Activated naive CD8-positive, alpha-beta T cell treated with anti-CD3 and anti-CD28 coated beads, Interleukin-2, amount 10 ng/mL, durations not matched to agents 7 days and 5 days (primary cell): ENCODE data around the gene MRPS18B. TPM values are rescaled to one million over a fixed set of nuclear protein-coding genes. Genes with fewer than 3 reads are reported as not detected.
A peak's percentile ranks its signal among the peaks of the same experiment; 100 is the strongest.

ENCODE experiments used
- ATAC-seq: fragments of 150-1000 bp; cut with Tn5 transposase; one replicate; pipeline ENCODE4 v1.10.0; 2021; ENCODE audit warnings: low read depth, moderate library complexity
- POLR2A ChIA-PET: fragments of 350-600 bp; sonication (Branson Sonifier 250); formaldehyde crosslinking; loops from one replicate; lab custom pipeline; 2021; ENCODE audit warnings: antibody characterized with exemption; lab: Charles Lee
- DNase-seq: peaks from one replicate; pipeline ENCODE4 v3.0.0; 2021
- H3K27ac Mint-ChIP-seq: one replicate; pipeline ENCODE4 v1.8.0; 2022; ENCODE audit warnings: mild to moderate bottlenecking, mixed read lengths
- H3K27me3 Mint-ChIP-seq: one replicate; pipeline ENCODE4 v1.8.0; 2022; ENCODE audit warnings: mild to moderate bottlenecking, moderate library complexity, mixed read lengths
- H3K36me3 Mint-ChIP-seq: one replicate; pipeline ENCODE4 v1.8.0; 2021; ENCODE audit warnings: mild to moderate bottlenecking, mixed read lengths
- H3K4me1 Mint-ChIP-seq: one replicate; pipeline ENCODE4 v1.8.0; 2021; ENCODE audit warnings: mixed read lengths
- H3K4me3 Mint-ChIP-seq: one replicate; pipeline ENCODE4 v1.8.0; 2022; ENCODE audit warnings: mild to moderate bottlenecking, moderate library complexity, mixed read lengths
- H3K9me3 Mint-ChIP-seq: one replicate; pipeline ENCODE4 v1.8.0; 2021; ENCODE audit warnings: mixed read lengths
- total RNA-seq, 2 experiments: library from RNA; stranded (reverse); gene quantifications; one replicate each; pipeline ENCODE4 v1.2.3, GENCODE V29; 2021

MRPS18B gene
- total RNA-seq, 2 experiments from 2014 or later: 43.8 to 44.5 TPM

GRCh38 chr6:30612213-30612612 lies 5.4 kb upstream of the MRPS18B start:
- ATAC-seq: no peak
- peak overlapping the region; percentile 15 for H3K4me3 Mint-ChIP-seq
- no peaks in the 10 kb centered on the region for H3K9me3 Mint-ChIP-seq
- DNase-seq: no peak
- POLR2A ChIA-PET: interaction anchor here (0.6 to 4.8 kb wide), 7 partner anchors 11 to 1061 kb away, joined by 3 to 69 read pairs (median 5); partner anchors contain the start of genes ABCF1 and TUBB
- H3K36me3 Mint-ChIP-seq: peaks cover 66% of the 10 kb centered on the region
- H3K4me1 Mint-ChIP-seq: peaks cover 53% of the 10 kb centered on the region
- H3K27me3 Mint-ChIP-seq: no peaks in the 10 kb centered on the region
- no peak overlapping the region for H3K27ac Mint-ChIP-seq

- peaks cover 49% of the 10 kb centered on the region for H3K4me1 Mint-ChIP-seq
- no peak for ATAC-seq
- H3K4me3 Mint-ChIP-seq: no peak overlapping the region
- DNase-seq: no peak
- peak overlapping the region; percentile 43 for H3K27ac Mint-ChIP-seq
- POLR2A ChIA-PET: interaction anchor here (0.6 to 4.8 kb wide), 15 partner anchors 11 to 1061 kb away, joined by 3 to 69 read pairs (median 3); partner anchors contain the start of genes ABCF1, DHX16, PRR3 and TRIM26
- H3K36me3 Mint-ChIP-seq: peaks cover 62% of the 10 kb centered on the region
- H3K27me3 Mint-ChIP-seq: no peaks in the 10 kb centered on the region
- H3K9me3 Mint-ChIP-seq: no peaks in the 10 kb centered on the region
Measured at GRCh38 chr6:30612687-30613248, 4.9 kb upstream of the MRPS18B start.

GRCh38 chr6:30613251-30614043 lies 4.2 kb upstream of the MRPS18B start:
- POLR2A ChIA-PET: interaction anchor here (0.6 to 4.8 kb wide), 17 partner anchors 14 to 400 kb away, joined by 3 to 69 read pairs (median 3); partner anchors contain the start of genes ABCF1, DHX16, PRR3 and TRIM26
- ATAC-seq (no peak), DNase-seq (no peak)
- Mint-ChIP-seq H3K4me1 (peaks cover 49% of the 10 kb centered on the region), H3K9me3 (no peaks in the 10 kb centered on the region), H3K4me3 (peak overlapping the region; percentile 95), H3K27ac (peak overlapping the region; percentile 71), H3K36me3 (peaks cover 60% of the 10 kb centered on the region), H3K27me3 (no peaks in the 10 kb centered on the region)

GRCh38 chr6:30614044-30614842 lies 3.4 kb upstream of the MRPS18B start:
- no peaks in the 10 kb centered on the region for H3K27me3 Mint-ChIP-seq
- ATAC-seq (no peak), DNase-seq (no peak)
- peaks cover 55% of the 10 kb centered on the region for H3K36me3 Mint-ChIP-seq
- peak overlapping the region; percentile 98 for H3K27ac Mint-ChIP-seq
- POLR2A ChIA-PET: interaction anchor here (0.6 to 4.8 kb wide), 44 partner anchors 9 to 968 kb away, joined by 3 to 75 read pairs (median 4); partner anchors contain the start of genes ABCF1, ATAT1, DHX16 and FLOT1
- peak overlapping the region; percentile 95 for H3K4me3 Mint-ChIP-seq
- H3K9me3 Mint-ChIP-seq: no peaks in the 10 kb centered on the region
- peaks cover 50% of the 10 kb centered on the region for H3K4me1 Mint-ChIP-seq

- H3K4me3 Mint-ChIP-seq: peak overlapping the region; percentile 95
- peak; percentile 50 for ATAC-seq
- DNase-seq: peak; percentile 55
- H3K4me1 Mint-ChIP-seq: peaks cover 48% of the 10 kb centered on the region
- H3K9me3 Mint-ChIP-seq: no peaks in the 10 kb centered on the region
- POLR2A ChIA-PET: interaction anchor here (0.6 to 4.8 kb wide), 35 partner anchors 10 to 968 kb away, joined by 3 to 75 read pairs (median 4); partner anchors contain the start of genes ABCF1, ATAT1, DHX16 and FLOT1
- H3K36me3 Mint-ChIP-seq: peaks cover 56% of the 10 kb centered on the region
- H3K27ac Mint-ChIP-seq: peak overlapping the region; percentile 98
- no peaks in the 10 kb centered on the region for H3K27me3 Mint-ChIP-seq
Measured at GRCh38 chr6:30614843-30615218, 2.8 kb upstream of the MRPS18B start.

- Mint-ChIP-seq H3K9me3 (no peaks in the 10 kb centered on the region), H3K4me1 (peaks cover 43% of the 10 kb centered on the region), H3K27me3 (no peaks in the 10 kb centered on the region), H3K4me3 (peak overlapping the region; percentile 95), H3K27ac (peak overlapping the region; percentile 98), H3K36me3 (peaks cover 53% of the 10 kb centered on the region)
- DNase-seq (no peak), ATAC-seq (no peak)
- POLR2A ChIA-PET: interaction anchor here (0.6 to 4.8 kb wide), 42 partner anchors 9 to 967 kb away, joined by 3 to 75 read pairs (median 4); partner anchors contain the start of genes ABCF1, ATAT1, DHX16 and FLOT1
Measured at GRCh38 chr6:30615219-30615957, 2.3 kb upstream of the MRPS18B start.

GRCh38 chr6:30615958-30616810 lies 1.5 kb upstream of the MRPS18B start:
- DNase-seq (no peak), ATAC-seq (no peak)
- H3K4me3 Mint-ChIP-seq: peak overlapping the region; percentile 95
- POLR2A ChIA-PET: interaction anchor here (0.6 to 4.8 kb wide), 20 partner anchors 10 to 161 kb away, joined by 3 to 75 read pairs (median 7); partner anchors contain the start of genes ABCF1, ATAT1, DHX16 and FLOT1
- peak overlapping the region; percentile 98 for H3K27ac Mint-ChIP-seq
- H3K36me3 Mint-ChIP-seq: peaks cover 55% of the 10 kb centered on the region
- peaks cover 39% of the 10 kb centered on the region for H3K4me1 Mint-ChIP-seq
- no peaks in the 10 kb centered on the region for H3K9me3 Mint-ChIP-seq
- no peaks in the 10 kb centered on the region for H3K27me3 Mint-ChIP-seq

- POLR2A ChIA-PET: interaction anchor here (0.6 to 2.6 kb wide), 23 partner anchors 9 to 541 kb away, joined by 3 to 25 read pairs (median 7); partner anchors contain the start of genes ABCF1, ATAT1, CCHCR1 and DHX16
- Mint-ChIP-seq H3K36me3 (peaks cover 50% of the 10 kb centered on the region), H3K9me3 (no peaks in the 10 kb centered on the region), H3K4me1 (peaks cover 32% of the 10 kb centered on the region), H3K4me3 (peak within 1 kb of the TSS; percentile 95), H3K27ac (peak within 1 kb of the TSS; percentile 98), H3K27me3 (no peaks in the 10 kb centered on the region)
- DNase-seq (peak; percentile 97), ATAC-seq (peak; percentile 73)
Measured at GRCh38 chr6:30616811-30617564, 652 bp upstream of the MRPS18B start, which contains the start of gene PPP1R10. Gene PPP1R10 (minus strand): TSS chr6:30617243. CDS start chr6:30609944, 7,299 bp downstream.

GRCh38 chr6:30618270-30618797 lies 694 bp downstream of the MRPS18B start:
- POLR2A ChIA-PET: interaction anchor here (0.9 to 2.6 kb wide), 19 partner anchors 8 to 127 kb away, joined by 3 to 25 read pairs (median 8); partner anchors contain the start of genes ABCF1, ATAT1, DHX16 and GNL1
- Mint-ChIP-seq H3K4me1 (peaks cover 27% of the 10 kb centered on the region), H3K27me3 (no peaks in the 10 kb centered on the region), H3K36me3 (peaks cover 50% of the 10 kb centered on the region), H3K27ac (peak overlapping the region; percentile 98), H3K4me3 (peak overlapping the region; percentile 95), H3K9me3 (no peaks in the 10 kb centered on the region)
- ATAC-seq (no peak), DNase-seq (no peak)

GRCh38 chr6:30619561-30619960 lies 1.9 kb downstream of the MRPS18B start:
- Mint-ChIP-seq H3K36me3 (peaks cover 43% of the 10 kb centered on the region), H3K27ac (peak overlapping the region; percentile 98), H3K9me3 (no peaks in the 10 kb centered on the region), H3K4me3 (peak overlapping the region; percentile 95), H3K27me3 (no peaks in the 10 kb centered on the region), H3K4me1 (peaks cover 18% of the 10 kb centered on the region)
- POLR2A ChIA-PET: interaction anchor here (0.6 to 2.6 kb wide), 2 partner anchors 61 to 65 kb away, joined by 3 to 13 read pairs; no protein-coding TSS in a partner anchor
- DNase-seq: no peak
- no peak for ATAC-seq
